Sciatic nerve (tissue), 2 donors: ENCODE measurements around the gene VPS33A. TPM values are rescaled to one million over a fixed set of nuclear protein-coding genes. Genes with fewer than 3 reads are reported as not detected.
A peak's percentile ranks its signal among the peaks of the same experiment; 100 is the strongest.

ENCODE experiments used
- ATAC-seq: fragments of 200-7000 bp; cut with Tn5 transposase; one replicate; pipeline ENCODE4 v1.9.1; 2020; ENCODE audit warnings: mild to moderate bottlenecking, moderate library complexity
- DNase-seq: peaks from one replicate; pipeline ENCODE4 v3.0.0-alpha.2; 2020; ENCODE audit warnings: low spot score
- intact Hi-C: fragments of 100-400 bp; cut with DNase I; formaldehyde crosslinking; loops from one replicate; pipeline ENCODE4 v1.14.2; 2022
- total RNA-seq: library from RNA; stranded (reverse); fragmentation: NEBNext Ultra II Directional; extraction: Animal tissue kit (Norgen Biotek cat#: 25700); gene quantifications from one replicate; pipeline ENCODE4 v1.2.1, GENCODE V29; 2021
- donor health status: DM: no; HTN: no; CAD: no.
- donor health status: DM: no; HTN: no; CAD: no.

VPS33A gene
- total RNA-seq, 1 donor from 2014 or later, result 16.5 TPM

- DNase-seq (no peak), ATAC-seq (no peak)
- intact Hi-C loops, result no loop called here
These were observed 76.4 kb downstream of the VPS33A start for GRCh38 chr12:122189626-122190475.

DNA sequence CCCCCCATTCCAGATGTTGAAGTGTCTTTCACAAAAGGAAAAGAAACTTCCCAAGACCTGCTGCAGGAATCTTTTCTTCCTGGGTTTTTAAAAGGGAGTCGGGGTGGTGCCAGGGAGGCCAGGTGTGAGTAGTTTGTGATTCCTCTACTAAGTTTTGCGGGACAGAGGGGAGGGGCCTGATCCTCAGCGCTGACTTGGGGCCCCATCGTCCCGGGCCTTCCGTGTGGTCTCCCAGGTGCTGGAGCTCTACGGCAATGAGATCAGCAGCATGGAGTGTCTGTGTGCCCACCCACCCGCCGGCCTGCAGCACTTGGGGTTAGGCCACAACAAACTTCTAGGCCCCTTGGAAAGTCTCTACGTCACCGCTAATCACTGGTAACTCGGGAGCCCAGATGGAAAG, 78.8 kb downstream of the VPS33A start:
- ATAC-seq, result no peak
- DNase-seq, result no peak
- intact Hi-C loops, result no loop called here

GRCh38 chr12:122185494-122186082, 80.7 kb downstream of the VPS33A start:
- intact Hi-C loops, result no loop called here
- no peak for DNase-seq
- ATAC-seq, result no peak

DNA sequence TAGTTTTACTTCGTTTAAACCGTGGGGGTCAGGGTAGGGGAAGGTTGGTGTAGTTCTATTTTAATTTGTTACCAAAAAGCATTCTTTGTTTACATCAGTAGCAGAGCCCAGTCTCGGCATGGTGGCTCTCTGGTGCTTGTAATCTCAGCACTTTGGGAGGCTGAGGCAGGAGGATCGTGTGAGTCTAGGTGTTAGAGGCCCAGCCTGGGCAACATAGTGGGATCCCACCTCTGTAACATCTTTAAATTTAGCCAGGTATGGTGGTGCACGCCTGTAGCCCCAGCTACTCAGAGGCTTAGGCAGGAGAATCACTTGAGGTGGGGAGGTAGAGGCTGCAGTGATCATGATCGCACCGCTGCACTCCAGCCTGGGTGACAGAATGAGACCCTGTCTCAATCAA, 81.2 kb downstream of the VPS33A start:
- DNase-seq (no peak), ATAC-seq (no peak)
- intact Hi-C loops, result no loop called here

GRCh38 chr12:122184517-122184916, 81.8 kb downstream of the VPS33A start:
- intact Hi-C loops, result no loop called here
- no peak for DNase-seq
- no peak for ATAC-seq

DNA sequence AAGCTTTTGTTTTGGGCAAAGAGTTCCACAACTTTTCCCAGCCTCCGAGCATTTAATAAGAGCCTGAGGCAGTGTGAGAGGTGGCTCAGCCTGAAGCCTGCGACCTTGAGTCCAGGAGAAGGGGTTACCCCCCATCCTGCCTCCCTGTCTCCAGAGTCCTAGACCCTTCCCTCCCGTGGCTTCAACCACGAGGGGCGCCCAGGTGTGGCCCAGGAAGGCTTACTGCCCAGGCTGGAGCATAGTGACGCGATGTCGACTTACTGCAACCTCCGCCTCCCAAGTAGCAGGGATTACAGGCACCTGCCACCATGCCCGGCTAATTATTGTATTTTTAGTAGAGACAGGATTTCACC, 82.7 kb downstream of the VPS33A start:
- DNase-seq (no peak), ATAC-seq (no peak)
- intact Hi-C loops, result no loop called here

GRCh38 chr12:122182887-122183587, 83.3 kb downstream of the VPS33A start, which contains the start of gene LRRC43:
Gene LRRC43 (plus strand): TSS chr12:122183123. CDS start chr12:122183145, 22 bp downstream.
- DNase-seq (no peak), ATAC-seq (peak; percentile 63)
- intact Hi-C loops, result no loop called here

Other genes with a start within 250 kb of the VPS33A start
- gene BCL7A, start 244.6 kb downstream of the VPS33A start, total RNA-seq, result 5.8 TPM
- 44.2 TPM for gene MLXIP, start 187.7 kb downstream of the VPS33A start, total RNA-seq
- not detected for gene IL31, start 92.3 kb downstream of the VPS33A start, total RNA-seq
- 0.58 TPM for gene LRRC43, start 83.4 kb downstream of the VPS33A start, total RNA-seq
- not detected for gene B3GNT4, start 62.8 kb downstream of the VPS33A start, total RNA-seq
- 29.4 TPM for gene DIABLO, start 40.4 kb downstream of the VPS33A start, total RNA-seq
- 114 TPM for gene CLIP1, start 156.2 kb upstream of the VPS33A start, total RNA-seq
- gene ZCCHC8, start 234.4 kb upstream of the VPS33A start, total RNA-seq, result 27.1 TPM